ENCODE data around the gene VAC14. TPM values are rescaled to one million over a fixed set of nuclear protein-coding genes. Genes with fewer than 3 reads are reported as not detected.

Gene VAC14
- total RNA-seq, 2 donors from 2014 or later: 25.8 to 28.4 TPM

DNA sequence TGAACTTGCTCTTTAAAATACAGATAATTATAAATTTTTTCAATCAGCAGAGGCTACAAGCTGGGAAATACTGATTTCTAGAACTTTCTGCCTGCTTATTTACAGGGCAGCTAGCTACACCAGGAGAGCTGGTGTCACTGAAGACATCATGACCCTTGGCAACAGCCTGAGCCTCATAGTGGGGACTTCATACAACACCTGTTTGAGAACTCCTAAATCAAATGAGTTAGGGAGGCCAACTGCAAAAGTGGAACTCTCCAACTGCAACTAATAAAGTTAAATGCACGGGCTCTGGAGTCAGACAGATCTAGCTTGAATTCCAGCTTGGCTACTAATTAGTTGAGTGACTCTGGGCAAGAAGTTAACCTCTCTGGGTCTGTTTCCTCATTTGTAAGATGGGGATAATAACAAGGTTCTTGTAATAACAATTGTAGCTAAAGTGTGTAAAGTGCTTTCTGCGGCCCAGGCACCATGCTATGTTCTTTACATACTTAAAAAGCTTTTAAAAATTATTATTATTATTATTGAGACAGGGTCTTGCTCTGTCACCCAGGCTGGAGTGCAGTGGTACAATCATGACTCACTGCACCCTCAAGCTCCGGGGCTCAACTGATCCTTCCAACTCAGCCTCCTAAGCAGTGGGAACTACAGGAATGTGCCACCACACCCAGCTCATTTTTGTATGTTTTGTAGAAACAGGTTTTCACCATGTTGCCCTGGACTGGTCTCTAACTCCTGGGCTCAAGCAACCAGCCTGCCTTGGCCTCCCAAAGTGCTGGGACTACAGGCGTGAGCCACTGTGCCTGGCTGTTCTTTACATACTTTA, 33.4 kb downstream of the VAC14 start:
- intact Hi-C loops (cut with DNase I): loop anchor here in 1 of 2 donors (5.0 kb wide), 1 partner anchor 85 kb away; no protein-coding TSS in a partner anchor
- no peak for DNase-seq (ENCODE audit: low spot score)

GRCh38 chr16:70766658-70767057, 34.3 kb downstream of the VAC14 start:
- intact Hi-C loops (cut with DNase I): loop anchor here in 1 of 2 donors (5.0 kb wide), 1 partner anchor 84 kb away; no protein-coding TSS in a partner anchor
- DNase-seq (ENCODE audit: low spot score): no peak

- intact Hi-C loops (cut with DNase I): loop anchor here in 1 of 2 donors (5.0 kb wide), 1 partner anchor 84 kb away; no protein-coding TSS in a partner anchor
Observed at GRCh38 chr16:70766176-70766575, 34.8 kb downstream of the VAC14 start.

DNA sequence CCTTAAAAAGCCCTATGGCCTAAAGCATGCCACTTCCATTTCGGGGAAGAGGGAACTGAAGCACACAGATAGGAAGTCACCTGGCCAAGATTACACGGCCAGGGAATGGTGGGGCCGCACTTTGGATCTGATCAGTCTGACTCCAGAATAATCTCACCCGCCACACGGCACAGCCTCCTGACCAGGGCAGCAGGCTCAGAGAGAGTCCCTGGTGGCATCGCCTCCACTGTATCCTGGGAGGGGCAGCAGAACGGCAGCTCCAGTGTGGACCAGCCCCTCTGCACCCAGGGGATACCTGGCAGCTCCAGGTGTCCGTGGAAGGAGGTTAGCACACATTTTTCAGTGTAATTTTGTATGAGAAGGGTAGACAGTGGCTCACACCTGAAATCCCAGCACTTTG, 35.5 kb downstream of the VAC14 start:
- intact Hi-C loops (cut with DNase I): loop anchor here in 1 of 2 donors (5.0 kb wide), 1 partner anchor 83 kb away; no protein-coding TSS in a partner anchor

More at GRCh38 chr16:70766176-70766575, 34.8 kb downstream of the VAC14 start:
- DNase-seq (ENCODE audit: low spot score): no peak

GRCh38 chr16:70764632-70765031, 36.3 kb downstream of the VAC14 start:
- DNase-seq (ENCODE audit: low spot score): no peak
- intact Hi-C loops (cut with DNase I): loop anchor here in 1 of 2 donors (5.0 kb wide), 1 partner anchor 82 kb away; no protein-coding TSS in a partner anchor

More for the DNA sequence above, 35.5 kb downstream of the VAC14 start:
- DNase-seq (ENCODE audit: low spot score): peak; percentile 71

GRCh38 chr16:70760221-70760620, 40.7 kb downstream of the VAC14 start:
- DNase-seq (ENCODE audit: low spot score): no peak
- intact Hi-C loops (cut with DNase I): no loop called here

- no peak for DNase-seq (ENCODE audit: low spot score)
- intact Hi-C loops (cut with DNase I): no loop called here
Observed at GRCh38 chr16:70759666-70760065, 41.3 kb downstream of the VAC14 start.

GRCh38 chr16:70758786-70759185, 42.2 kb downstream of the VAC14 start:
- intact Hi-C loops (cut with DNase I): no loop called here
- no peak for DNase-seq (ENCODE audit: low spot score)

- no peak for DNase-seq (ENCODE audit: low spot score)
- intact Hi-C loops (cut with DNase I): loop anchor here in 1 of 2 donors (1.0 kb wide), 1 partner anchor 24 kb away; no protein-coding TSS in a partner anchor
Observed at GRCh38 chr16:70757183-70757582, 43.8 kb downstream of the VAC14 start.

DNA sequence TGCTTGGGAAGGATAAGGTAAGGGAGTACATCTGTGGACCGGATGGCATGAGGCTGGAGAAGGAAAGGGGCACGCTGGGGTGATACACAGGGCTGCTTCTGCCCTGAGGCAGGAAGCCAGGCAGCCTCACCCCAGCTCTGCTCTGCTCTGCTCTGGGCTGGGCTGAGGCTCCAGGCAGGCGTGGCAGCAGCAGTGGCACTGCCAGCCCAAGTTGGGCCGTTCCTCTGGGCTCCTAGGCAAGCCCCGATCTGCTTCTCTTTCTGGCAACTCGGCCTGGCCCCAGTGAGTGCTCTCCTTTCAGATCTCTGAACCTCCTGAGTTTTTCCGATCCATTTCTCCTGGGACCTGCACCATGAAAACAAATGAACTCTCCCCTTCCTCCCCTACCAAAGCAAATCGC, 44.9 kb downstream of the VAC14 start:
- peak; percentile 69 for DNase-seq (ENCODE audit: low spot score)
- intact Hi-C loops (cut with DNase I): no loop called here

DNA sequence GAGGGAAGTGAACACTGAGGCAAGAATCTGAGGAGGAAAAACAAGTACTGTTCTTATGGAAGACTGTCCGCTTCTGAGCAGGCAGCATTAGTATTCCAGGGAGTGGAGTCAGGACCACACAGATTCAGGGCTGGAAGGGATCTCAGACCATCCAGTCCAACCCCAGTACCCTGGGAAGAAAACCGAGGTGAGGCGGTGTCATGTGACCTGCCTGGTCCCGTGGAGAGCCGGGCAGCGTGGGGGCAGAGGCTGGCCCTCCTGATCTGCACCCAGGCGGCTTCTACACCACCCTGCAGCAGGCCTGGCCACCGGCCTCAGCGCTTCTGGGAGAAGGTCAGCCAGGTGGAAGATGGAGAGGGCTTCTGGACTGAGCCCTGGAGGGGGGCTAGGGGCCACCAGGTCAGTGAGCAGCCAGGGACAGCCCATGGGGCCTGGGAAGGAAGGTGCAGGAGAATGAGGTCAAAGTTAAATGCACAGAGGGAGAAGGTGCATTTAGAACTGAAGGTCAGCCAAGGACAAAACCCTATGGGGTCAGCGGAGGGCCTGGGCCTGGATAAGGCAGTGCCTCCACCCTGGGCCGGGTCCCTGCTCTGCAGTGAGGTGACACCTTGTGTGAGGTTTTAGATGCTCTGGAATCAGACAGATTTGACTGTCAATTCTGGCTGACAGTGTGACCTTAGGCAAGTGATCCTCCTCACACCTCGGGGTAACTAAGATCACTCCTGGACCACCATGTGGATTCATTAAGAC, 45.9 kb downstream of the VAC14 start:
- intact Hi-C loops (cut with DNase I): loop anchor here in 1 of 2 donors (5.0 kb wide), 1 partner anchor 73 kb away; no protein-coding TSS in a partner anchor
- peak; percentile 68 for DNase-seq (ENCODE audit: low spot score)

DNA sequence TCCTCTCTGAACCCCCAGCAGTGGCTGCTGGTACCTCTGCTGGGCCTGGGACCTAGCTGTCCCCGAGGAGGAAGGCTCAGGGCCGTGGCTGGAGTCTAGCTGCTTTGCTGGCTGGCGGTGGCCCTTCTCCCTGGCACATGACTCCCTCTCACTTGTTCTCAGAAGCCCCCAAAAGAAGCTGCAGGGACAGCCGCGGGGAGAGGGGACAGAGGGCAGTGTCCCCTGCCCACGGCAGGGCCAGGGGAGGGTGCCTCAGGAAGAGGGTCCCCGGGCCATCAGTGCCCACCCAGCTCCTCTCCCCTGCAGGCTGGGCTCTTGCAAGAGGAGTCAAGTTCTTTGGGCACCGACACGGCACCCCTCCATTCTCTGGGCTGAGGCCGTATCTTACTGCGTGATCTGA, 46.6 kb downstream of the VAC14 start:
- DNase-seq (ENCODE audit: low spot score): peak; percentile 72
- intact Hi-C loops (cut with DNase I): loop anchor here in 1 of 2 donors (5.0 kb wide), 1 partner anchor 72 kb away; no protein-coding TSS in a partner anchor

DNA sequence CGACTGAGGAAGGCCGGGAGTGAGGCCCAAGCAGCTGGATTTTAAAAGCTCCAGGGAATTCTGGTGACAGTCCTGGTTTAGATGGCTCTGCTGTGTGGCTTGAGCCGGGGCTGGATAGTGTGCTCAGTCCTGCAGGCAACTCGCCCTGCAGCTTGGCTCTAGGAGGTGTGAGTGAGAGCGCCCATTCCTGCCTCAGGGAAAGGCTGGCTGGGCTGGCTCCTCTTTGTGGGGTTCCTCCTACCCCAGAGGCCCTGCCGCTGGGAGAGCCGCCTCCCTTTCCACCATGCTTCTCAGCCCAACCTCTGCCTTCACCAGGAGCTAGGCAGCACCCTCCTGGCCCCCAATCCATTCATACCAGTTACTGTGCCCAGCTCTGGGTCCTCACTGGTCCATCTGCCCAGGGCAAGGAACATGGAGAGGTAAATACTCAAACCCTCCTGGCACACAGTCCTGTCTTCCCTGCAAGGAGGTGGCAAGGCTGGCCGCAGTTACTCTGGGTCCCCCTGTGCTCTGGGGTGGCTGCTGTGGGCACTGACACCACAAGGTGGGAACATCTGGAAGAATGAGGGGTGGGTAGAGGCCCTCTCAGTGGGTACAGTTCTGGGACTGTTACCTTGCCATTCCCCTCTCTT, 47.1 kb downstream of the VAC14 start:
- intact Hi-C loops (cut with DNase I): loop anchor here in 1 of 2 donors (5.0 kb wide), 1 partner anchor 72 kb away; no protein-coding TSS in a partner anchor
- DNase-seq (ENCODE audit: low spot score): peak; percentile 78

DNA sequence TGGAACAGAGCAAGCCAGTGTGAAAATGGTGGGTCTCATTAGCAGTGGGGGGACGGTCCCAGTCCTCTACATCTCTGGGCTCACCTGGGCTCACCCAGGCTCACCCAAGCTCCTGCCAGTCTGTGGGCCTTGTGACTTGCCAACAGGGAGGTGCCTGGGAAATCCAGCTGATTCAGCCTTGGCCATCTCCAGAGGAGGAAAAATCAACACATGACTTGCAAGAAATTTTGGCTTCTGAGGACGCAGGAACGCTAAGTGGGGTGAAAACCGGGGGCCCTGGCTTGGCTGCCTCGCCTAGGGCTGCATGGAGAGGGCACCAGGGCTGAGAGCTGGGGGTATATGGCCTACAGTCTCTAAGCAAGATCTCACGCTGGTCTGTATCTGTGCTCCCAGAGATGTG, 47.7 kb downstream of the VAC14 start:
- peak; percentile 55 for DNase-seq (ENCODE audit: low spot score)
- intact Hi-C loops (cut with DNase I): loop anchor here in 1 of 2 donors (5.0 kb wide), 1 partner anchor 71 kb away; no protein-coding TSS in a partner anchor

DNA sequence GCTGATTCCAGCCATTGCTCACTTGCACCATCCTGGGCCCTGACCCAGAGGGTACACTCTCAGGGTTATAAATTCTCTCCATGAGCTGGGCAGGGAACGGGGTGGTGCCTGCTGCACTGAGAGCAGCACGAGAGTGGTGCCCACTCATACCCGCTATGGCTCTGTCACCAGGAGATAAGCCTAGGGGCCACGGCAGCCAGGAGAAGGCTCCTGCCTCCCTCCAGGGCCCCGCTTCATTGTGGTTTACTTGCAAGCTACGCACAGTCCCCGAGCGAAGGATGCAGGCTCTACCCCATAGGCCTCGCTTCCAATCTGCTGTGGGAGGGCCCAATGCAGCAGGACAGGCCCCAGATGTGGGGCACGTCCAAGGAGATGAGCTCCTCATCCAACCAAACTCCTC, 48.5 kb downstream of the VAC14 start:
- intact Hi-C loops (cut with DNase I): loop anchor here in 1 of 2 donors (5.0 kb wide), 1 partner anchor 70 kb away; no protein-coding TSS in a partner anchor
- peak; percentile 80 for DNase-seq (ENCODE audit: low spot score)

- no peak for DNase-seq (ENCODE audit: low spot score)
- intact Hi-C loops (cut with DNase I): loop anchor here in 1 of 2 donors (5.0 kb wide), 1 partner anchor 69 kb away; no protein-coding TSS in a partner anchor
Observed at GRCh38 chr16:70751593-70751992, 49.4 kb downstream of the VAC14 start.

DNA sequence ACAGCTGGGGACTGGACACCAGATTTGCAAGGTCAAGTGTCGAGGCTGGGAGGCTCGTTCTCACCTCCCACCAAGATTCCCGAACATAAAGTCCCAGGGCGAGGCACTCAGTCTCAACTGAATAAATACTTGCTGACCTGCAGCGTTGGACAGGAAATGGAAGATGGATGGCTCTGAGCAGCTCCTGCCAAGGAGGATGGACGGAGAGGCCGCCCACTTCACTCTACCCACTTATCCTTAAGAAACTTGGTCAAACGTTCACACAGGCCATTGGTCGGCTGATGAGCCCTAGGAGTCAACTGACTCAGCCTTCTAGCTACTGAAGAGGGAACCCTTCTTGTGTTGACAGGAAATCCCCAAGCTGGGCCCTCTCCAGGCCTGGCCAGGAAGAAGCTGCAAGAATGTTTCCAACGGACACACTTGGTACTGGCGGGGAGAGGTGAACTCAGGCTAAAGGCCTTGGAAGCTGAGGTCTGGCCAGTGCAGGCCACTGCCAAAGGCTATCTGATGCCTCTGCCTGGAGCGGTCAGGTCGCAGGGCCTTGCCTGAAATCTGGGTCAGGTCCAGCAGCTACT, 50.0 kb downstream of the VAC14 start:
- peak; percentile 94 for DNase-seq (ENCODE audit: low spot score)
- intact Hi-C loops (cut with DNase I): loop anchor here in 1 of 2 donors (5.0 kb wide), 1 partner anchor 69 kb away; no protein-coding TSS in a partner anchor

All from posterior vena cava (tissue), 2 donors.